ENCODE results near the gene CNTNAP2.

- TF ChIP-seq CTCF (IDR thresholded peaks at IDR 0.05) (no peak), POLR2A (IDR thresholded peaks at IDR 0.05) (no peak)
These were observed 1642.8 kb downstream of the CNTNAP2 start for GRCh38 chr7:147759327-147759943.

Data from heart left ventricle (tissue), 13 donors.